Measurements from ENCODE around the gene ATP8B1. TPM values are rescaled to one million over a fixed set of nuclear protein-coding genes. Genes with fewer than 3 reads are reported as not detected.

ATP8B1 gene
- total and polyA plus RNA-seq, 8 donors, result 16.4 to 26.6 (median 19.1) TPM

DNA sequence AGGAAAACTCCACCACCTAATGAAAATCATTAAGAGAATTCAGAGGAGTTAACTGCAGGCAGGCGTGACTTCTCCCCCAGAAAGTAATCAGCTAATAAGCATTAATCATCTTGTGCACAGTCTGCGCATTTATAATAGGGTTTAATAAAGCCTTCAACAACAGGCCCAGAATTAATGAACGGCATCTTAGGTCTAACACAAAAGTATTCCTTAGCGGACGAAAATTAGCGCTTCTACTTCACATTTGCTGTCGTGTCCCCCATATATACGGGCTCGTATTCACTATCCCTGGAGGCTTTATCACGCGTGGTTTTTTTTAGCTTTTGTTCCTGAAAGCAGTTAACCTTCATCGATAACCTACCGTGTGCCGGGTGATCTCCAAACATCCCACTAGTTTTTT lies 1.8 kb downstream of the ATP8B1 start:
- TF ChIP-seq, protein P1, sequence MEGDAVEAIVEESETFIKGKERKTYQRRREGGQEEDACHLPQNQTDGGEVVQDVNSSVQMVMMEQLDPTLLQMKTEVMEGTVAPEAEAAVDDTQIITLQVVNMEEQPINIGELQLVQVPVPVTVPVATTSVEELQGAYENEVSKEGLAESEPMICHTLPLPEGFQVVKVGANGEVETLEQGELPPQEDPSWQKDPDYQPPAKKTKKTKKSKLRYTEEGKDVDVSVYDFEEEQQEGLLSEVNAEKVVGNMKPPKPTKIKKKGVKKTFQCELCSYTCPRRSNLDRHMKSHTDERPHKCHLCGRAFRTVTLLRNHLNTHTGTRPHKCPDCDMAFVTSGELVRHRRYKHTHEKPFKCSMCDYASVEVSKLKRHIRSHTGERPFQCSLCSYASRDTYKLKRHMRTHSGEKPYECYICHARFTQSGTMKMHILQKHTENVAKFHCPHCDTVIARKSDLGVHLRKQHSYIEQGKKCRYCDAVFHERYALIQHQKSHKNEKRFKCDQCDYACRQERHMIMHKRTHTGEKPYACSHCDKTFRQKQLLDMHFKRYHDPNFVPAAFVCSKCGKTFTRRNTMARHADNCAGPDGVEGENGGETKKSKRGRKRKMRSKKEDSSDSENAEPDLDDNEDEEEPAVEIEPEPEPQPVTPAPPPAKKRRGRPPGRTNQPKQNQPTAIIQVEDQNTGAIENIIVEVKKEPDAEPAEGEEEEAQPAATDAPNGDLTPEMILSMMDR (IDR thresholded peaks at IDR 0.05), result no peak
- intact Hi-C loops (cut with DNase I), result no loop called here
- Histone ChIP-seq H3K27me3 (peaks cover 0 to 58% of the 10 kb centered on the region in 2 donors), H3K9me3 (no peaks in the 10 kb centered on the region), H3K27ac (peak overlapping the region; percentile 73 to 75), H3K4me3 (peak overlapping the region; percentile 65 to 82), H3K36me3 (no peaks in the 10 kb centered on the region), H3K4me1 (peaks cover 5 to 7% of the 10 kb centered on the region in 2 donors)
- DNase-seq (no peak), ATAC-seq (no peak)

DNA sequence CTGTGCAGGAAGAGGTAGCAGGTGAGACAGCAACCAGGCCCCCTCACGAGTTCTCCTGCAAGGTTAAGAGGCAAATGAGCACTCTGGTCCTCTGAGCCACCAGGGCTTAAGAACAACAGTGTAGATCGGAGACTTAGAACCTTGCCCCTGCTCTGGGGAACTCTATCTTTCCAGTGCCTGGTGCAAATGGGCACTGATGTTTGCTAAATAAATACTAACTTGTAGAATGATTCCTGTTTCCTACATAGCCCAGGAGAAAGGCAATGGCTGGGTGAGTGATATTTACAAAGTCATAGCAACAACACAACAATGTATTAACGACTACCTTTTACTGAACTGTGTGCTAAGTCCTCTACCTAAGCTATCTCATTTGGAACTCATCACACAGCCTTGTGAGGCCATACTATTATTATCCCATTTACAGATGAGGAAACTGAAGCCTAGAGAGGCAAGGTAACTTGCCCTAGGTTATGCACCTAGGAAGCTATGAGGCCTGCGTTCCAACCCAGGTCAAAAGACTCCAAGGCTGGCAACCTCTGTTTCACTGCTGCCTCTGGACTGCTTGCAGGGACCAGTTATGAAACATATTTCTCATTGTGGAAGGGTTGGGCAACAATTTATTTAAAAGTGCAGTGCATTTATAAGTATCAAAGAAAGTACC lies 4.3 kb downstream of the ATP8B1 start:
- intact Hi-C loops (cut with DNase I), result no loop called here
- ATAC-seq (no peak), DNase-seq (no peak)
- Histone ChIP-seq H3K36me3 (no peaks in the 10 kb centered on the region), H3K27ac (no peak overlapping the region), H3K4me3 (no peak overlapping the region), H3K9me3 (no peaks in the 10 kb centered on the region), H3K27me3 (peaks cover 0 to 39% of the 10 kb centered on the region in 2 donors), H3K4me1 (peaks cover 5 to 12% of the 10 kb centered on the region in 2 donors)
- TF ChIP-seq, protein P1 (IDR thresholded peaks at IDR 0.05), result no peak

DNA sequence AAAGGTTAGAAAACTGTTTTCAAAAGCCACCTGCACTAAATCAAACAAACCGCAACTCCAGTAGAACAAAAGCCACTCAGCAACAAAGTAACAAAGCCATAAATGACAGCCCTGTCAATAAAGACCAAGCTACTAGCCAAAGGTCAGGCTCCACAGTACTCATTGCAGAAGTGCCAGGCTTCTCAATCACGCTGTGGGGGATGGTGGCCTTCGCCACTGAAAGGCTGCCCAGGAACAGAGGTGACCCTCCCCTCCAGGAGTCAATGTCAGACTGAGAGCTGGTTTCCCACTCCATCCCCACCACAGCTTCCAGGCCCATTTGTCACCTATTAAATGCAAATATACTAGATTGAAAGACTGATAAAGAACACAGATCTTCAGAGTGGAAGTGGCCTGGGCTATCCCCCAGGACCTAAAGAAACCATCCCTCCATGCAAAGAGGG lies 5.9 kb downstream of the ATP8B1 start:
- Histone ChIP-seq H3K9me3 (no peaks in the 10 kb centered on the region), H3K27me3 (peaks cover 0 to 23% of the 10 kb centered on the region in 2 donors), H3K4me3 (no peak overlapping the region), H3K4me1 (peaks cover 16 to 22% of the 10 kb centered on the region in 2 donors), H3K27ac (no peak overlapping the region), H3K36me3 (no peaks in the 10 kb centered on the region)
- TF ChIP-seq, protein P1 (IDR thresholded peaks at IDR 0.05), result no peak
- DNase-seq (peak in 1 of 4 donors; percentile 47), ATAC-seq (peak; percentile 61)
- intact Hi-C loops (cut with DNase I), result no loop called here

DNA sequence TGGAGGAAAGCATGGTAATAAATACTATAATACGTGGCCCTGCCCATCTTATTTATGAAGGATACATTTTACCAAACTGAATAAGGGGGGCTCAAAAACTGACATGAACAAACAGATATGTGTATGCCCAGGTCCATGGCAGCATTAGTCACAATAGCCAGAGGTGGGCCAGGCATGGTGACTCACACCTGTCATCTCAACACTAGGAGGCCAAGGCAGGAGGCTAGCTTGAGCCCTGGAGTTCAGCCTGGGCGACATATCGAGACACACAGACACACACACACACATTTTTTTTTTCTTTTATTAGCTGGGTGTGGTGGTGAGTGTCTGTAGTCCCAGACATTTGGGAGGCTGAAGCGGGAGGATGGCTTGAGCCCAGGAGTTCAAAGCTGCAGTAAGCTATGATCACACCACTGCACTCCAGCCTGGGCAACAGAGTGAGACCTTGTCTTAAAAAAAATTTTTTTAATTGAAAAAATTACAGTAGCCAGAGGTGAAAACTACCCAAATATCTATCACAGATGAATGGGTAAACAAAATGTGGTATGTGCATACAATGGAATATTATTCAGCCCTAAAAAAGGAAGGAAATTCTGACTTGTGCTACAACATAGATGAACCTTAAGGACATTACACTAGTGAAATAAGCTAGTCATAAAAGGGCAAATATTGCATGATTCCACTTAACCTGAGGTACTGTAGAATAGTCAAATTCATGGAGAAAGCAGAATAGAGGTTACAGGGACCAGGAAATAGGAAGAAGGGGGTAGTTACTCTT lies 8.0 kb downstream of the ATP8B1 start:
- H3K27ac ChIP-seq, result no peak overlapping the region
- H3K4me1 ChIP-seq, result peaks cover 20 to 22% of the 10 kb centered on the region in 2 donors
- H3K4me3 ChIP-seq, result no peak overlapping the region
- intact Hi-C loops (cut with DNase I), result no loop called here
- H3K9me3 ChIP-seq, result no peaks in the 10 kb centered on the region
- peaks cover 0 to 2% of the 10 kb centered on the region in 2 donors for H3K27me3 ChIP-seq
- ATAC-seq (no peak), DNase-seq (no peak)
- TF ChIP-seq, protein P1 (IDR thresholded peaks at IDR 0.05), result no peak
- H3K36me3 ChIP-seq, result no peaks in the 10 kb centered on the region

DNA sequence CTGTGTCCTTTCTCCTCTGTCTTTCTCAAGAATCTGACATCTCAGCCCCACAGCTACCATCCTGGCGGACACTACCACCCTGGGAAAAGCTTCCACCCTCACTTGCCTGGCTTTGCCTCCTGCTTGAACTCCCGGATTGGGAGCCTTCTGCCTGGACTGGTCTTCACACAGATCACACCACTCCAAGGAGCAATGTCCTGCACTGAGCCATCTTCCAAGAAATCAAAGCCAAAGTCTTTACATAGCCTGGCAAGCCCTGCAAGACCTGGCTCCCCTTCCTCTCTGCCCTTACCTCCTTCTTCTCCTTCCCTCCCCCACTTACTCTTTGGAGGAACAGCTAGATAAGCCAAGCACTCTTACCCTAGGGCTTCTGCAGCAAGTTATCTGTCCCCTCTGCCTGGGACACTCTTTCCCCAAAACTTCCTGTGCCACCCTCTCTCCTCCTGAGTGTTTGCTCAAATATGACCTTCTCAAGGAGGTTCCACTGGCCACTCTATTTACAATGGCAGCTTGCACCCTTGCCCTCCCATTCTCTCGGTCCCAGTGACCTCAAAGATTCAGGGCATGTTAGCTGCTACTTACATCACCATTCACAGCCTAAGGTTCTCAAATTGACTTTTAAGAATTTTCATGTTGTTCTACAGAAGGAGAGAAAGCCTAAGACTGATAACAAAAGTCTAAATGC lies 9.7 kb downstream of the ATP8B1 start:
- Histone ChIP-seq H3K9me3 (no peaks in the 10 kb centered on the region), H3K36me3 (no peaks in the 10 kb centered on the region), H3K27me3 (no peaks in the 10 kb centered on the region), H3K27ac (peak overlapping the region; percentile 46 to 69), H3K4me3 (no peak overlapping the region), H3K4me1 (peaks cover 20 to 38% of the 10 kb centered on the region in 2 donors)
- intact Hi-C loops (cut with DNase I), result no loop called here
- TF ChIP-seq, protein P1 (IDR thresholded peaks at IDR 0.05), result no peak
- DNase-seq, result no peak
- ATAC-seq, result peak; percentile 51

Measured in left lung (tissue), 10 donors.